MM.1S (cell line): ENCODE data around the gene DRG2.

Experiments used
- DNase-seq: peaks from one replicate; pipeline ENCODE4 v3.0.0-alpha.2; 2015
- H2AFZ ChIP-seq: fragments of 300-600 bp; sonication (generic); 2 replicates; pipeline ENCODE4 v1.6.0; 2016; ENCODE audit warnings: antibody characterized with exemption, low read length
- H3F3A ChIP-seq: fragments of 300-600 bp; sonication (generic); 2 replicates; pipeline ENCODE4 v1.6.1; 2016; ENCODE audit warnings: mild to moderate bottlenecking, antibody characterized with exemption, low read length, moderate library complexity, mixed read lengths; ENCODE audit not compliant: insufficient read depth
- H3K27ac ChIP-seq: fragments of 300-600 bp; sonication (generic); 2 replicates; pipeline ENCODE4 v1.5.1; 2016; ENCODE audit warnings: mild to moderate bottlenecking, low read length
- H3K27me3 ChIP-seq: fragments of 300-600 bp; sonication (generic); replicated peaks from 2 replicates; pipeline ENCODE4 v1.6.0; 2016; ENCODE audit warnings: low read length; ENCODE audit not compliant: insufficient read depth
- H3K36me3 ChIP-seq: fragments of 300-600 bp; sonication (generic); replicated peaks from 2 replicates; pipeline ENCODE4 v1.6.1; 2016; ENCODE audit warnings: mild to moderate bottlenecking, low read length, mixed read lengths; ENCODE audit not compliant: insufficient read depth
- H3K4me1 ChIP-seq: fragments of 300-600 bp; sonication (generic); 2 replicates; pipeline ENCODE4 v1.6.1; 2016; ENCODE audit warnings: low read length, mixed read lengths
- H3K4me2 ChIP-seq: fragments of 300-600 bp; sonication (generic); 2 replicates; pipeline ENCODE4 v1.6.0; 2016; ENCODE audit warnings: low read depth, low read length
- H3K4me3 ChIP-seq: fragments of 300-600 bp; sonication (generic); 2 replicates; pipeline ENCODE4 v1.5.1; 2016; ENCODE audit warnings: low read length, mixed read lengths
- H3K79me2 ChIP-seq: fragments of 300-600 bp; sonication (generic); 2 replicates; pipeline ENCODE4 v1.6.1; 2016; ENCODE audit warnings: mixed run types, low read length, mixed read lengths
- H3K9ac ChIP-seq: fragments of 300-600 bp; sonication (generic); 2 replicates; pipeline ENCODE4 v1.6.1; 2016; ENCODE audit warnings: low read length, mixed read lengths
- H3K9me2 ChIP-seq: fragments of 300-600 bp; sonication (generic); replicated peaks from 2 replicates; pipeline ENCODE4 v1.6.1; 2016; ENCODE audit warnings: mild to moderate bottlenecking, low read length, mixed read lengths; ENCODE audit not compliant: insufficient read depth
- H3K9me3 ChIP-seq: fragments of 300-600 bp; sonication (generic); replicated peaks from 2 replicates; pipeline ENCODE4 v1.6.1; 2016; ENCODE audit warnings: mild to moderate bottlenecking, low read length, mixed read lengths; ENCODE audit not compliant: insufficient read depth
- H4K20me1 ChIP-seq: fragments of 300-600 bp; sonication (generic); 2 replicates; pipeline ENCODE4 v1.6.1; 2016; ENCODE audit warnings: mild to moderate bottlenecking, low read length, moderate library complexity, mixed read lengths; ENCODE audit not compliant: insufficient read depth
- EZH2 ChIP-seq: fragments of 300-600 bp; sonication (generic); optimal IDR thresholded peaks from 2 replicates; pipeline ENCODE3; 2017; ENCODE audit warnings: low read depth, mild to moderate bottlenecking, antibody characterized with exemption, low read length, mixed read lengths
- EZH2phosphoT487 ChIP-seq: fragments of 300-600 bp; sonication (generic); IDR thresholded peaks from 2 replicates; pipeline ENCODE4 v1.6.1; 2018; ENCODE audit warnings: antibody characterized with exemption, low read length
- TF ChIP-seq, protein P1 (sequence below): fragments of 300-600 bp; sonication (generic); IDR thresholded peaks from 2 replicates; pipeline ENCODE4 v1.5.1; 2016; ENCODE audit warnings: antibody characterized with exemption, low read length, mixed read lengths

Gene DRG2

GRCh38 chr17:18117533-18117932 lies 29.8 kb downstream of the DRG2 start:
- no peaks in the 10 kb centered on the region for H3K36me3 ChIP-seq
- H2AFZ ChIP-seq = no peak overlapping the region
- no peak overlapping the region for H3K27ac ChIP-seq
- H3K79me2 ChIP-seq = no peaks in the 10 kb centered on the region
- no peak overlapping the region for H3K4me3 ChIP-seq
- H3K4me2 ChIP-seq = no peak overlapping the region
- no peak overlapping the region for H3K9ac ChIP-seq
- H3K9me2 ChIP-seq = no peaks in the 10 kb centered on the region
- H3K4me1 ChIP-seq = no peaks in the 10 kb centered on the region
- H3K27me3 ChIP-seq = no peaks in the 10 kb centered on the region
- 0 out of 2 replicates have a peak, but pooled peaks cover 3% of the 10 kb centered on the region for H4K20me1 ChIP-seq
- no peak for DNase-seq
- no peaks in the 10 kb centered on the region for H3F3A ChIP-seq
- TF ChIP-seq EZH2 = no peak
- TF ChIP-seq, protein P1, sequence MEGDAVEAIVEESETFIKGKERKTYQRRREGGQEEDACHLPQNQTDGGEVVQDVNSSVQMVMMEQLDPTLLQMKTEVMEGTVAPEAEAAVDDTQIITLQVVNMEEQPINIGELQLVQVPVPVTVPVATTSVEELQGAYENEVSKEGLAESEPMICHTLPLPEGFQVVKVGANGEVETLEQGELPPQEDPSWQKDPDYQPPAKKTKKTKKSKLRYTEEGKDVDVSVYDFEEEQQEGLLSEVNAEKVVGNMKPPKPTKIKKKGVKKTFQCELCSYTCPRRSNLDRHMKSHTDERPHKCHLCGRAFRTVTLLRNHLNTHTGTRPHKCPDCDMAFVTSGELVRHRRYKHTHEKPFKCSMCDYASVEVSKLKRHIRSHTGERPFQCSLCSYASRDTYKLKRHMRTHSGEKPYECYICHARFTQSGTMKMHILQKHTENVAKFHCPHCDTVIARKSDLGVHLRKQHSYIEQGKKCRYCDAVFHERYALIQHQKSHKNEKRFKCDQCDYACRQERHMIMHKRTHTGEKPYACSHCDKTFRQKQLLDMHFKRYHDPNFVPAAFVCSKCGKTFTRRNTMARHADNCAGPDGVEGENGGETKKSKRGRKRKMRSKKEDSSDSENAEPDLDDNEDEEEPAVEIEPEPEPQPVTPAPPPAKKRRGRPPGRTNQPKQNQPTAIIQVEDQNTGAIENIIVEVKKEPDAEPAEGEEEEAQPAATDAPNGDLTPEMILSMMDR = no peak
- TF ChIP-seq EZH2phosphoT487 = no peak
- no peaks in the 10 kb centered on the region for H3K9me3 ChIP-seq

- no peak overlapping the region for H3K4me2 ChIP-seq
- H3K9ac ChIP-seq = no peak overlapping the region
- H4K20me1 ChIP-seq = 0 out of 2 replicates have a peak, but pooled peaks cover 3% of the 10 kb centered on the region
- H3K9me3 ChIP-seq = no peaks in the 10 kb centered on the region
- no peak overlapping the region for H3K27ac ChIP-seq
- DNase-seq = no peak
- H3K79me2 ChIP-seq = no peaks in the 10 kb centered on the region
- no peak overlapping the region for H2AFZ ChIP-seq
- no peaks in the 10 kb centered on the region for H3F3A ChIP-seq
- no peaks in the 10 kb centered on the region for H3K27me3 ChIP-seq
- no peaks in the 10 kb centered on the region for H3K4me1 ChIP-seq
- no peaks in the 10 kb centered on the region for H3K9me2 ChIP-seq
- TF ChIP-seq, protein P1 = no peak
- TF ChIP-seq EZH2 (no peak), EZH2phosphoT487 (no peak)
- H3K36me3 ChIP-seq = no peaks in the 10 kb centered on the region
- H3K4me3 ChIP-seq = no peak overlapping the region
Observed at GRCh38 chr17:18117982-18118975, 30.5 kb downstream of the DRG2 start.

DNA sequence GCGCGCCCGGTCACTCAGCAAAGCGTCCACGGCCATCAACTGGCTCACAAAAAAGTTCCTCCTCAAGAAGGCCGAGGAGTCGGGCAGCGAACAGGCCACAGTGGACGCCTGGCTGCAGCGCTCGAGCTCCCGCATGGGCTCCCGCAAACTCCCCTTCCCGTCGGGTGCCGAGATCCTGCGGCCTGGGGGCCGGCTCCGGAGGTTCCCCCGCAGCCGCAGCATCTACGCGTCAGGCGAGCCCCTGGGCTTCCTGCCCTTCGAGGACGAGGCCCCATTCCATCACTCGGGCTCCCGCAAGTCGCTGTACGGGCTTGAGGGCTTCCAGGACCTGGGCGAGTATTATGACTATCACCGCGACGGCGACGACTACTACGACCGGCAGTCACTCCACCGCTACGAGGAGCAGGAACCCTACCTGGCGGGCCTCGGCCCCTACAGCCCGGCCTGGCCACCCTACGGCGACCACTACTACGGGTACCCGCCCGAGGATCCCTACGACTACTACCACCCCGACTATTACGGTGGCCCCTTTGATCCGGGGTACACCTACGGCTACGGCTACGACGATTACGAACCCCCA lies 31.5 kb downstream of the DRG2 start:
- TF ChIP-seq, protein P1 = no peak
- no peak for TF ChIP-seq EZH2phosphoT487
- no peak for TF ChIP-seq EZH2
- no peak for DNase-seq
- H3K4me2 ChIP-seq = no peak overlapping the region
- H3K9me2 ChIP-seq = no peaks in the 10 kb centered on the region
- H3F3A ChIP-seq = no peaks in the 10 kb centered on the region
- no peaks in the 10 kb centered on the region for H3K27me3 ChIP-seq
- no peak overlapping the region for H3K27ac ChIP-seq
- H3K9me3 ChIP-seq = no peaks in the 10 kb centered on the region
- H2AFZ ChIP-seq = no peak overlapping the region
- no peaks in the 10 kb centered on the region for H3K4me1 ChIP-seq
- H3K4me3 ChIP-seq = no peak overlapping the region
- no peaks in the 10 kb centered on the region for H3K36me3 ChIP-seq
- no peaks in the 10 kb centered on the region for H3K79me2 ChIP-seq
- H4K20me1 ChIP-seq = 0 out of 2 replicates have a peak, but pooled peaks cover 3% of the 10 kb centered on the region
- no peak overlapping the region for H3K9ac ChIP-seq
